ENCODE data around the gene PXMP2.

PXMP2 gene

GRCh38 chr12:132702640-132703039 lies 15.3 kb downstream of the PXMP2 start:
- Histone ChIP-seq H3K4me1 (ENCODE audit: insufficient read depth, low read length) (no peaks in the 10 kb centered on the region), H3K27me3 (ENCODE audit: insufficient read depth, low read length) (no peaks in the 10 kb centered on the region), H3K9me3 (ENCODE audit: insufficient read depth, low read depth, low read length) (no peaks in the 10 kb centered on the region), H3K27ac (ENCODE audit: low read depth, low read length) (no peak overlapping the region), H3K9ac (ENCODE audit: low read depth, low read length) (no peak overlapping the region), H3K36me3 (ENCODE audit: insufficient read depth, low read length) (peaks cover 30% of the 10 kb centered on the region), H3K4me3 (ENCODE audit: low read length) (no peak overlapping the region)
- 66% methylated on average over 4 of the region's 4 CpGs for WGBS

GRCh38 chr12:132703641-132704040 lies 16.3 kb downstream of the PXMP2 start:
- no peaks in the 10 kb centered on the region for H3K27me3 ChIP-seq (ENCODE audit: insufficient read depth, low read length)
- H3K4me3 ChIP-seq (ENCODE audit: low read length): no peak overlapping the region
- H3K27ac ChIP-seq (ENCODE audit: low read depth, low read length): no peak overlapping the region
- peaks cover 22% of the 10 kb centered on the region; the same call in 1 of the 2 replicates for H3K36me3 ChIP-seq (ENCODE audit: insufficient read depth, low read length)
- peak overlapping the region; percentile 25 for H3K9ac ChIP-seq (ENCODE audit: low read depth, low read length)
- 94% methylated on average over 9 of the region's 9 CpGs for WGBS
- H3K9me3 ChIP-seq (ENCODE audit: insufficient read depth, low read depth, low read length): no peaks in the 10 kb centered on the region
- no peaks in the 10 kb centered on the region for H3K4me1 ChIP-seq (ENCODE audit: insufficient read depth, low read length)

GRCh38 chr12:132707241-132707640 lies 19.9 kb downstream of the PXMP2 start:
- 92% methylated on average over 6 of the region's 6 CpGs for WGBS
- no peak overlapping the region for H3K9ac ChIP-seq (ENCODE audit: low read depth, low read length)
- H3K27me3 ChIP-seq (ENCODE audit: insufficient read depth, low read length): no peaks in the 10 kb centered on the region
- H3K4me1 ChIP-seq (ENCODE audit: insufficient read depth, low read length): peaks cover 5% of the 10 kb centered on the region; the same call in 1 of the 2 replicates
- H3K36me3 ChIP-seq (ENCODE audit: insufficient read depth, low read length): peaks cover 2% of the 10 kb centered on the region; the same call in 1 of the 2 replicates
- H3K9me3 ChIP-seq (ENCODE audit: insufficient read depth, low read depth, low read length): no peaks in the 10 kb centered on the region
- H3K4me3 ChIP-seq (ENCODE audit: low read length): no peak overlapping the region
- no peak overlapping the region for H3K27ac ChIP-seq (ENCODE audit: low read depth, low read length)

- H3K27ac ChIP-seq (ENCODE audit: low read depth, low read length): no peak overlapping the region
- H3K9ac ChIP-seq (ENCODE audit: low read depth, low read length): no peak overlapping the region
- WGBS: 96% methylated on average over 2 of the region's 2 CpGs
These were observed 20.8 kb downstream of the PXMP2 start for GRCh38 chr12:132708150-132708549.

GRCh38 chr12:132710043-132710404 lies 22.6 kb downstream of the PXMP2 start:
- H3K4me3 ChIP-seq (ENCODE audit: low read length): peak overlapping the region; percentile 81
- H3K27me3 ChIP-seq (ENCODE audit: insufficient read depth, low read length): no peaks in the 10 kb centered on the region
- peak overlapping the region; percentile 81 for H3K27ac ChIP-seq (ENCODE audit: low read depth, low read length)
- no peaks in the 10 kb centered on the region for H3K9me3 ChIP-seq (ENCODE audit: insufficient read depth, low read depth, low read length)
- H3K36me3 ChIP-seq (ENCODE audit: insufficient read depth, low read length): peaks cover 12% of the 10 kb centered on the region
- H3K9ac ChIP-seq (ENCODE audit: low read depth, low read length): peak overlapping the region; percentile 87
- H3K4me1 ChIP-seq (ENCODE audit: insufficient read depth, low read length): peaks cover 5% of the 10 kb centered on the region; the same call in 1 of the 2 replicates
- WGBS: 5% methylated on average over 26 of the region's 26 CpGs

More at GRCh38 chr12:132708150-132708549, 20.8 kb downstream of the PXMP2 start:
- Histone ChIP-seq H3K36me3 (ENCODE audit: insufficient read depth, low read length) (no peaks in the 10 kb centered on the region), H3K27me3 (ENCODE audit: insufficient read depth, low read length) (no peaks in the 10 kb centered on the region), H3K4me3 (ENCODE audit: low read length) (no peak overlapping the region), H3K4me1 (ENCODE audit: insufficient read depth, low read length) (peaks cover 5% of the 10 kb centered on the region; the same call in 1 of the 2 replicates), H3K9me3 (ENCODE audit: insufficient read depth, low read depth, low read length) (no peaks in the 10 kb centered on the region)

- Histone ChIP-seq H3K9me3 (ENCODE audit: insufficient read depth, low read depth, low read length) (no peaks in the 10 kb centered on the region), H3K36me3 (ENCODE audit: insufficient read depth, low read length) (peaks cover 14% of the 10 kb centered on the region), H3K4me3 (ENCODE audit: low read length) (peak within 1 kb of the TSS; percentile 81), H3K27ac (ENCODE audit: low read depth, low read length) (peak within 1 kb of the TSS; percentile 81), H3K27me3 (ENCODE audit: insufficient read depth, low read length) (no peaks in the 10 kb centered on the region), H3K9ac (ENCODE audit: low read depth, low read length) (peak within 1 kb of the TSS; percentile 87), H3K4me1 (ENCODE audit: insufficient read depth, low read length) (peaks cover 5% of the 10 kb centered on the region; the same call in 1 of the 2 replicates)
- under 1% methylated on average over 94 of the region's 94 CpGs for WGBS
These were observed 23.2 kb downstream of the PXMP2 start, which contains the start of gene PGAM5 for GRCh38 chr12:132710405-132711079. Gene PGAM5, plus strand, starts transcription at chr12:132710842. Its CDS starts 35 bp downstream, at chr12:132710877.

- H3K9me3 ChIP-seq (ENCODE audit: insufficient read depth, low read depth, low read length): no peaks in the 10 kb centered on the region
- H3K4me1 ChIP-seq (ENCODE audit: insufficient read depth, low read length): peaks cover 5% of the 10 kb centered on the region; the same call in 1 of the 2 replicates
- no peaks in the 10 kb centered on the region for H3K27me3 ChIP-seq (ENCODE audit: insufficient read depth, low read length)
- H3K36me3 ChIP-seq (ENCODE audit: insufficient read depth, low read length): peaks cover 19% of the 10 kb centered on the region
- H3K27ac ChIP-seq (ENCODE audit: low read depth, low read length): peak overlapping the region; percentile 45
- H3K9ac ChIP-seq (ENCODE audit: low read depth, low read length): peak overlapping the region; percentile 87
- H3K4me3 ChIP-seq (ENCODE audit: low read length): peak overlapping the region; percentile 81
- 8% methylated on average over 59 of the region's 59 CpGs for WGBS
These were observed 23.9 kb downstream of the PXMP2 start for GRCh38 chr12:132711080-132711843.

GRCh38 chr12:132713123-132713522 lies 25.7 kb downstream of the PXMP2 start:
- H3K36me3 ChIP-seq (ENCODE audit: insufficient read depth, low read length): peaks cover 34% of the 10 kb centered on the region
- WGBS: 93% methylated on average over 2 of the region's 2 CpGs
- peaks cover 5% of the 10 kb centered on the region; the same call in 1 of the 2 replicates for H3K4me1 ChIP-seq (ENCODE audit: insufficient read depth, low read length)
- H3K27me3 ChIP-seq (ENCODE audit: insufficient read depth, low read length): no peaks in the 10 kb centered on the region
- no peak overlapping the region for H3K9ac ChIP-seq (ENCODE audit: low read depth, low read length)
- no peaks in the 10 kb centered on the region for H3K9me3 ChIP-seq (ENCODE audit: insufficient read depth, low read depth, low read length)
- H3K4me3 ChIP-seq (ENCODE audit: low read length): no peak overlapping the region
- H3K27ac ChIP-seq (ENCODE audit: low read depth, low read length): no peak overlapping the region

- H3K9me3 ChIP-seq (ENCODE audit: insufficient read depth, low read depth, low read length): no peaks in the 10 kb centered on the region
- no peak overlapping the region for H3K9ac ChIP-seq (ENCODE audit: low read depth, low read length)
- H3K36me3 ChIP-seq (ENCODE audit: insufficient read depth, low read length): peaks cover 56% of the 10 kb centered on the region
- H3K27me3 ChIP-seq (ENCODE audit: insufficient read depth, low read length): no peaks in the 10 kb centered on the region
- 90% methylated on average over 9 of the region's 9 CpGs for WGBS
- no peak overlapping the region for H3K4me3 ChIP-seq (ENCODE audit: low read length)
- peaks cover 3% of the 10 kb centered on the region; the same call in 1 of the 2 replicates for H3K4me1 ChIP-seq (ENCODE audit: insufficient read depth, low read length)
- H3K27ac ChIP-seq (ENCODE audit: low read depth, low read length): no peak overlapping the region
These were observed 28.5 kb downstream of the PXMP2 start for GRCh38 chr12:132715874-132716273.

GRCh38 chr12:132716356-132716755 lies 29.0 kb downstream of the PXMP2 start:
- Histone ChIP-seq H3K9me3 (ENCODE audit: insufficient read depth, low read depth, low read length) (no peaks in the 10 kb centered on the region), H3K9ac (ENCODE audit: low read depth, low read length) (no peak overlapping the region), H3K36me3 (ENCODE audit: insufficient read depth, low read length) (peaks cover 61% of the 10 kb centered on the region), H3K27ac (ENCODE audit: low read depth, low read length) (no peak overlapping the region), H3K4me1 (ENCODE audit: insufficient read depth, low read length) (peaks cover 3% of the 10 kb centered on the region; the same call in 1 of the 2 replicates), H3K4me3 (ENCODE audit: low read length) (no peak overlapping the region), H3K27me3 (ENCODE audit: insufficient read depth, low read length) (no peaks in the 10 kb centered on the region)
- 87% methylated on average over 10 of the region's 11 CpGs for WGBS

GRCh38 chr12:132717011-132717410 lies 29.6 kb downstream of the PXMP2 start:
- H3K4me1 ChIP-seq (ENCODE audit: insufficient read depth, low read length): no peaks in the 10 kb centered on the region
- peaks cover 67% of the 10 kb centered on the region for H3K36me3 ChIP-seq (ENCODE audit: insufficient read depth, low read length)
- no peaks in the 10 kb centered on the region for H3K9me3 ChIP-seq (ENCODE audit: insufficient read depth, low read depth, low read length)
- no peak overlapping the region for H3K4me3 ChIP-seq (ENCODE audit: low read length)
- no peak overlapping the region for H3K27ac ChIP-seq (ENCODE audit: low read depth, low read length)
- WGBS: 87% methylated on average over 17 of the region's 17 CpGs
- no peak overlapping the region for H3K9ac ChIP-seq (ENCODE audit: low read depth, low read length)
- H3K27me3 ChIP-seq (ENCODE audit: insufficient read depth, low read length): no peaks in the 10 kb centered on the region

All from HUES64 (cell line).